ENCODE results near the gene USP38. TPM values are rescaled to one million over a fixed set of nuclear protein-coding genes. Genes with fewer than 3 reads are reported as not detected.

Gene USP38
- total RNA-seq, 1 donor from 2014 or later, result 21.2 TPM

GRCh38 chr4:143212566-143212965 is 27.8 kb downstream of the USP38 start:
- TF ChIP-seq, protein P1, sequence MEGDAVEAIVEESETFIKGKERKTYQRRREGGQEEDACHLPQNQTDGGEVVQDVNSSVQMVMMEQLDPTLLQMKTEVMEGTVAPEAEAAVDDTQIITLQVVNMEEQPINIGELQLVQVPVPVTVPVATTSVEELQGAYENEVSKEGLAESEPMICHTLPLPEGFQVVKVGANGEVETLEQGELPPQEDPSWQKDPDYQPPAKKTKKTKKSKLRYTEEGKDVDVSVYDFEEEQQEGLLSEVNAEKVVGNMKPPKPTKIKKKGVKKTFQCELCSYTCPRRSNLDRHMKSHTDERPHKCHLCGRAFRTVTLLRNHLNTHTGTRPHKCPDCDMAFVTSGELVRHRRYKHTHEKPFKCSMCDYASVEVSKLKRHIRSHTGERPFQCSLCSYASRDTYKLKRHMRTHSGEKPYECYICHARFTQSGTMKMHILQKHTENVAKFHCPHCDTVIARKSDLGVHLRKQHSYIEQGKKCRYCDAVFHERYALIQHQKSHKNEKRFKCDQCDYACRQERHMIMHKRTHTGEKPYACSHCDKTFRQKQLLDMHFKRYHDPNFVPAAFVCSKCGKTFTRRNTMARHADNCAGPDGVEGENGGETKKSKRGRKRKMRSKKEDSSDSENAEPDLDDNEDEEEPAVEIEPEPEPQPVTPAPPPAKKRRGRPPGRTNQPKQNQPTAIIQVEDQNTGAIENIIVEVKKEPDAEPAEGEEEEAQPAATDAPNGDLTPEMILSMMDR (IDR thresholded peaks at IDR 0.05; ENCODE audit: insufficient read depth, low read depth, low read length), result no peak
- no peak for TF ChIP-seq EZH2 (IDR thresholded peaks at IDR 0.05; ENCODE audit: insufficient read depth, low read length)
- H3K4me1 ChIP-seq (ENCODE audit: insufficient read depth, low read length), result no peaks in the 10 kb centered on the region
- no peaks in the 10 kb centered on the region for H3K9me3 ChIP-seq (ENCODE audit: insufficient read depth, low read depth, low read length)
- H3K79me2 ChIP-seq (ENCODE audit: insufficient read depth, low read length), result no peaks in the 10 kb centered on the region
- no peak overlapping the region for H2AFZ ChIP-seq (ENCODE audit: low read depth, low read length)
- H3K27me3 ChIP-seq (ENCODE audit: insufficient read depth, low read length), result no peaks in the 10 kb centered on the region
- H4K20me1 ChIP-seq (ENCODE audit: insufficient read depth, low read length), result peaks cover 3% of the 10 kb centered on the region
- Mint-ChIP-seq H3K27ac (ENCODE audit: unreplicated experiment) (no peak overlapping the region), H3K4me3 (ENCODE audit: unreplicated experiment) (no peak overlapping the region), H3K4me1 (ENCODE audit: low read depth, unreplicated experiment) (no peaks in the 10 kb centered on the region), H3K27me3 (ENCODE audit: low read depth, unreplicated experiment) (no peaks in the 10 kb centered on the region), H3K9me3 (ENCODE audit: unreplicated experiment) (no peaks in the 10 kb centered on the region), H3K36me3 (ENCODE audit: low read depth, unreplicated experiment) (peaks cover 4% of the 10 kb centered on the region)
- no peak overlapping the region for H3K4me2 ChIP-seq (ENCODE audit: low read length)
- H3K27ac ChIP-seq (ENCODE audit: low read depth, low read length), result no peak overlapping the region
- DNase-seq (ENCODE audit: low read depth), result no peak
- no peak overlapping the region for H3K4me3 ChIP-seq (ENCODE audit: insufficient read depth, low read depth, low read length)
- FAIRE-seq, result no peak
- H3K9ac ChIP-seq (ENCODE audit: low read length), result no peak overlapping the region
- H3K36me3 ChIP-seq (ENCODE audit: insufficient read depth, low read length), result peaks cover 29% of the 10 kb centered on the region

GRCh38 chr4:143215873-143216272 is 31.2 kb downstream of the USP38 start:
- H3K9ac ChIP-seq (ENCODE audit: low read length), result no peak overlapping the region
- H3K4me3 ChIP-seq (ENCODE audit: insufficient read depth, low read depth, low read length), result no peak overlapping the region
- FAIRE-seq, result no peak
- no peaks in the 10 kb centered on the region for H3K4me1 Mint-ChIP-seq (ENCODE audit: low read depth, unreplicated experiment)
- no peaks in the 10 kb centered on the region for H3K79me2 ChIP-seq (ENCODE audit: insufficient read depth, low read length)
- H3K27ac ChIP-seq (ENCODE audit: low read depth, low read length), result no peak overlapping the region
- peaks cover 4% of the 10 kb centered on the region for H3K36me3 Mint-ChIP-seq (ENCODE audit: low read depth, unreplicated experiment)
- no peak for DNase-seq (ENCODE audit: low read depth)
- H3K27me3 Mint-ChIP-seq (ENCODE audit: low read depth, unreplicated experiment), result no peaks in the 10 kb centered on the region
- no peaks in the 10 kb centered on the region for H3K27me3 ChIP-seq (ENCODE audit: insufficient read depth, low read length)
- no peak overlapping the region for H3K4me3 Mint-ChIP-seq (ENCODE audit: unreplicated experiment)
- TF ChIP-seq, protein P1 (IDR thresholded peaks at IDR 0.05; ENCODE audit: insufficient read depth, low read depth, low read length), result no peak
- no peak for TF ChIP-seq EZH2 (IDR thresholded peaks at IDR 0.05; ENCODE audit: insufficient read depth, low read length)
- peaks cover 24% of the 10 kb centered on the region for H3K36me3 ChIP-seq (ENCODE audit: insufficient read depth, low read length)
- H3K9me3 Mint-ChIP-seq (ENCODE audit: unreplicated experiment), result no peaks in the 10 kb centered on the region
- H2AFZ ChIP-seq (ENCODE audit: low read depth, low read length), result no peak overlapping the region
- no peaks in the 10 kb centered on the region for H4K20me1 ChIP-seq (ENCODE audit: insufficient read depth, low read length)
- no peaks in the 10 kb centered on the region for H3K9me3 ChIP-seq (ENCODE audit: insufficient read depth, low read depth, low read length)
- no peak overlapping the region for H3K4me2 ChIP-seq (ENCODE audit: low read length)
- H3K27ac Mint-ChIP-seq (ENCODE audit: unreplicated experiment), result no peak overlapping the region
- H3K4me1 ChIP-seq (ENCODE audit: insufficient read depth, low read length), result no peaks in the 10 kb centered on the region

DNA sequence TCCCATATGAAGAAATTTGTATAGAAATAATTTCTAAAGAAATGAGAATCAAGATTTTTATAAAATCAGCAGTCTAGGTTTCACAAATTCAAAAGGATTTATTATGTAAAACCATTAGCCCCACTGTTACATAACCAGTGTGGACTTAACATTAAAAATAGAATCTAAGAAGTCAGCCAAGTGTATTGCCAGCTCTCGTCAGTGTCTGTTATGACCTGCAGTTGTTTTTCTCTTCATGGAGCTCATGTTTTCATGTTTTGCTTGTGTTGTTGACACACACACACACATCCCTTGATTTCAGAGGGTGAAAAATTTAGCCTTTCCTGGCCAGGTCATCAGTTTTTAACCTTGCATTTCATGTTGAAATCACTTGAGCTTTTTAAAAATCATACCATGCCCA is 39.5 kb downstream of the USP38 start:
- H3K36me3 Mint-ChIP-seq (ENCODE audit: low read depth, unreplicated experiment), result no peaks in the 10 kb centered on the region

More for the DNA sequence above, 39.5 kb downstream of the USP38 start:
- H3K27ac Mint-ChIP-seq (ENCODE audit: unreplicated experiment), result no peak overlapping the region
- FAIRE-seq, result no peak
- H3K27me3 Mint-ChIP-seq (ENCODE audit: low read depth, unreplicated experiment), result no peaks in the 10 kb centered on the region
- H3K27me3 ChIP-seq (ENCODE audit: insufficient read depth, low read length), result no peaks in the 10 kb centered on the region
- H3K9me3 Mint-ChIP-seq (ENCODE audit: unreplicated experiment), result no peaks in the 10 kb centered on the region
- H3K27ac ChIP-seq (ENCODE audit: low read depth, low read length), result no peak overlapping the region
- no peak for TF ChIP-seq EZH2 (IDR thresholded peaks at IDR 0.05; ENCODE audit: insufficient read depth, low read length)
- TF ChIP-seq, protein P1 (IDR thresholded peaks at IDR 0.05; ENCODE audit: insufficient read depth, low read depth, low read length), result no peak
- DNase-seq (ENCODE audit: low read depth), result no peak
- no peak overlapping the region for H2AFZ ChIP-seq (ENCODE audit: low read depth, low read length)
- peaks cover 6% of the 10 kb centered on the region for H3K4me1 Mint-ChIP-seq (ENCODE audit: low read depth, unreplicated experiment)
- H3K9me3 ChIP-seq (ENCODE audit: insufficient read depth, low read depth, low read length), result no peaks in the 10 kb centered on the region
- H3K4me2 ChIP-seq (ENCODE audit: low read length), result no peak overlapping the region
- no peak overlapping the region for H3K4me3 ChIP-seq (ENCODE audit: insufficient read depth, low read depth, low read length)
- no peak overlapping the region for H3K9ac ChIP-seq (ENCODE audit: low read length)
- peaks cover 5% of the 10 kb centered on the region for H3K36me3 ChIP-seq (ENCODE audit: insufficient read depth, low read length)
- H3K4me1 ChIP-seq (ENCODE audit: insufficient read depth, low read length), result no peaks in the 10 kb centered on the region
- H4K20me1 ChIP-seq (ENCODE audit: insufficient read depth, low read length), result no peaks in the 10 kb centered on the region
- H3K79me2 ChIP-seq (ENCODE audit: insufficient read depth, low read length), result no peaks in the 10 kb centered on the region
- no peak overlapping the region for H3K4me3 Mint-ChIP-seq (ENCODE audit: unreplicated experiment)
